Heart left ventricle (tissue), 16 donors: ENCODE data around the gene NIP7. TPM values are rescaled to one million over a fixed set of nuclear protein-coding genes. Genes with fewer than 3 reads are reported as not detected.

Source experiments
- ATAC-seq, 4 donors: fragments of 200-7000 bp; cut with Tn5 transposase; one replicate each; pipeline ENCODE4 v1.9.1; 2020 to 2022; ENCODE audit warnings: moderate library complexity in 4 of 4, mild to moderate bottlenecking in 3 of 4, moderate number of reproducible peaks in 1 of 4
- DNase-seq, 5 donors: peaks; one replicate each; pipeline ENCODE4 v3.0.0-alpha.2; 2020
- H3K27ac ChIP-seq, 12 donors: fragments of 200-600 bp; sonication (generic) in 4 of 12; one replicate each; pipeline versions ENCODE4 v1.5.0 to v1.8.0; 2016 to 2022; ENCODE audit warnings: mild to moderate bottlenecking in 2 of 12
- H3K27me3 ChIP-seq, 9 donors: fragments of 200-600 bp; sonication (generic) in 2 of 9; one replicate each; pipeline versions ENCODE4 v1.5.1 to v1.8.0; 2016 to 2022; ENCODE audit warnings: mild to moderate bottlenecking in 3 of 9
- H3K36me3 ChIP-seq, 9 donors: fragments of 200-600 bp; sonication (generic) in 2 of 9; one replicate each; pipeline versions ENCODE4 v1.5.0 to v1.8.0; 2018 to 2022; ENCODE audit warnings: mild to moderate bottlenecking in 2 of 9
- H3K4me1 ChIP-seq, 12 donors: fragments of 200-600 bp; sonication (generic) in 4 of 12; one replicate each; pipeline versions ENCODE4 v1.5.0 to v1.8.0; 2016 to 2022; ENCODE audit warnings: mild to moderate bottlenecking in 3 of 12
- H3K4me3 ChIP-seq, 12 donors: fragments of 200-600 bp; sonication (generic) in 4 of 12; one replicate each; pipeline versions ENCODE4 v1.5.0 to v1.8.0; 2017 to 2022; ENCODE audit warnings: mild to moderate bottlenecking in 9 of 12, moderate library complexity in 4 of 12
- H3K9me3 ChIP-seq, 12 donors: fragments of 200-600 bp; sonication (generic) in 4 of 12; one replicate each; pipeline versions ENCODE4 v1.5.0 to v1.8.0; 2016 to 2022; ENCODE audit warnings: mild to moderate bottlenecking in 1 of 12
- POLR2A ChIP-seq, 2 donors: fragments of 450-650 bp; IDR thresholded peaks; one replicate each; pipeline ENCODE4 v1.6.1; 2017; ENCODE audit warnings: antibody characterized with exemption in 2 of 2, mild to moderate bottlenecking in 2 of 2, moderate library complexity in 2 of 2
- WGBS, 4 donors: extraction: QIAGEN DNeasy Blood & Tissue Kit in 2 of 4; methylation state at CpG; one replicate each; pipeline versions ENCODE4 v1.1.5 to v1.1.7; 2013 to 2018; 5-methylcytosine and 5-hydroxymethylcytosine counted together
- intact Hi-C, 10 donors: fragments of 100-400 bp; cut with DNase I; formaldehyde crosslinking; loops; one replicate each; pipeline versions ENCODE4 v1.11.1 to v1.14.2; 2022
- polyA plus RNA-seq, 2 donors: library from polyadenylated mRNA; stranded (reverse); fragments of 200-250 nt; gene quantifications; one replicate each; pipeline ENCODE4 v1.2.3, GENCODE V29; 2013
- total RNA-seq, 9 donors: library from RNA; depleted of rRNA in 2 of 9; stranded (reverse); fragments of >200 nt in 2 of 9; fragmentation: NEBNext Ultra II Directional in 3 of 9; extraction: Animal tissue kit (Norgen Biotek cat#: 25700) in 3 of 9; gene quantifications; one replicate each; pipeline versions ENCODE4 v1.1.0 to v1.2.4, GENCODE V29; 2016 to 2023
- TF ChIP-seq, protein P1 (sequence below), 12 donors: fragments of 200-600 bp; sonication (generic) in 4 of 12; IDR thresholded peaks; one replicate each; pipeline versions ENCODE4 v1.5.0 to v1.8.0; 2018 to 2022; ENCODE audit warnings: antibody characterized with exemption in 12 of 12, mild to moderate bottlenecking in 5 of 12
- donor health status: ischemic (EF 13 %, LVEDD 7.1; RV severe dilation, severe dysfunction).
- donor health status: healthy with polysubstance abuse.
- donor health status: DM: no; HTN: yes; CAD: no.
- donor health status: DM: no; HTN: no; CAD: no.
- donor health status: ischemic (EF 25% LVEDD 6.9; RV normal size, moderate dysfunction).
- donor health status: ischemic (EF 25% LVEDD 5.7; RV mildly dilated, moderate dysfunction).
- donor health status: healthy.
- donor health status: DM: yes; HTN: yes; CAD: no.
- donor health status: ischemic (EF 35%, LVEDD 5.7; RV mildly dilated, moderate dysfunction).
- donor health status: nonischemic (EF 11% LVEDD 7.7; RV severe dilation, severe dysfunction).
- donor health status: DM: yes; HTN: yes; CAD: no.
- donor health status: PGD.
- donor health status: ischemic (EF 29% LVEDD 5.4; RV normal size, mild dysfunction).
- donor health status: nonischemic (EF 23%, LVEDD 6.1; RV moderate dilation, normal function).

The NIP7 gene
- total and polyA plus RNA-seq, 11 donors, result 4.7 to 13.9 (median 10.3) TPM

DNA sequence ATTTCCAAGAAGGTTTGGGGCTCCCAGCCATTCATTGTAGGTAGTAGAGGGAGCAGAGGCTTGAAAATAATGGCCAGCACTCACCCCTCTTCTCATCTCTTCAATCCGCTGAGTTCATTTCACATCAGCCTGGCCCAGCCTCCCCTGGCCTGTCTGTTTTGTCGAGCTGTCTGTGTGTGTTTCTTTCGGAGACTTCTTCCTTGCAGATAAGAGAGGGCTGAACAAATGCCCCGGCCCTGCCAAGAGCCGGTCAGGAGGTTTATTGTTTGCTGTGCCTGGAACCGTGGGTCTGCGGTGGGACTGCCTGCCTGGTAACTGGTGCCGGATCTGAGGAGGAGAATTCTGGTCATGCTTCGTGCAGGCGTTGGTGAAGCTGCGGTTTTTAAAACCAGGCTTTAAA lies 25.0 kb upstream of the NIP7 start:
- TF ChIP-seq POLR2A (IDR thresholded peaks at IDR 0.05), result no peak
- TF ChIP-seq, protein P1, sequence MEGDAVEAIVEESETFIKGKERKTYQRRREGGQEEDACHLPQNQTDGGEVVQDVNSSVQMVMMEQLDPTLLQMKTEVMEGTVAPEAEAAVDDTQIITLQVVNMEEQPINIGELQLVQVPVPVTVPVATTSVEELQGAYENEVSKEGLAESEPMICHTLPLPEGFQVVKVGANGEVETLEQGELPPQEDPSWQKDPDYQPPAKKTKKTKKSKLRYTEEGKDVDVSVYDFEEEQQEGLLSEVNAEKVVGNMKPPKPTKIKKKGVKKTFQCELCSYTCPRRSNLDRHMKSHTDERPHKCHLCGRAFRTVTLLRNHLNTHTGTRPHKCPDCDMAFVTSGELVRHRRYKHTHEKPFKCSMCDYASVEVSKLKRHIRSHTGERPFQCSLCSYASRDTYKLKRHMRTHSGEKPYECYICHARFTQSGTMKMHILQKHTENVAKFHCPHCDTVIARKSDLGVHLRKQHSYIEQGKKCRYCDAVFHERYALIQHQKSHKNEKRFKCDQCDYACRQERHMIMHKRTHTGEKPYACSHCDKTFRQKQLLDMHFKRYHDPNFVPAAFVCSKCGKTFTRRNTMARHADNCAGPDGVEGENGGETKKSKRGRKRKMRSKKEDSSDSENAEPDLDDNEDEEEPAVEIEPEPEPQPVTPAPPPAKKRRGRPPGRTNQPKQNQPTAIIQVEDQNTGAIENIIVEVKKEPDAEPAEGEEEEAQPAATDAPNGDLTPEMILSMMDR (IDR thresholded peaks at IDR 0.05), result no peak
- DNase-seq (no peak), ATAC-seq (no peak)
- Histone ChIP-seq H3K27ac (no peak overlapping the region), H3K9me3 (no peaks in the 10 kb centered on the region), H3K4me1 (peaks cover 0 to 41% (median 23%) of the 10 kb centered on the region in 12 donors), H3K4me3 (no peak overlapping the region), H3K27me3 (no peaks in the 10 kb centered on the region), H3K36me3 (peaks cover 0 to 64% (median 55%) of the 10 kb centered on the region in 9 donors)
- 50 to 76% (median 74%) methylated on average over 11 of the region's 11 CpGs for WGBS, 4 donors
- intact Hi-C loops, result no loop called here

DNA sequence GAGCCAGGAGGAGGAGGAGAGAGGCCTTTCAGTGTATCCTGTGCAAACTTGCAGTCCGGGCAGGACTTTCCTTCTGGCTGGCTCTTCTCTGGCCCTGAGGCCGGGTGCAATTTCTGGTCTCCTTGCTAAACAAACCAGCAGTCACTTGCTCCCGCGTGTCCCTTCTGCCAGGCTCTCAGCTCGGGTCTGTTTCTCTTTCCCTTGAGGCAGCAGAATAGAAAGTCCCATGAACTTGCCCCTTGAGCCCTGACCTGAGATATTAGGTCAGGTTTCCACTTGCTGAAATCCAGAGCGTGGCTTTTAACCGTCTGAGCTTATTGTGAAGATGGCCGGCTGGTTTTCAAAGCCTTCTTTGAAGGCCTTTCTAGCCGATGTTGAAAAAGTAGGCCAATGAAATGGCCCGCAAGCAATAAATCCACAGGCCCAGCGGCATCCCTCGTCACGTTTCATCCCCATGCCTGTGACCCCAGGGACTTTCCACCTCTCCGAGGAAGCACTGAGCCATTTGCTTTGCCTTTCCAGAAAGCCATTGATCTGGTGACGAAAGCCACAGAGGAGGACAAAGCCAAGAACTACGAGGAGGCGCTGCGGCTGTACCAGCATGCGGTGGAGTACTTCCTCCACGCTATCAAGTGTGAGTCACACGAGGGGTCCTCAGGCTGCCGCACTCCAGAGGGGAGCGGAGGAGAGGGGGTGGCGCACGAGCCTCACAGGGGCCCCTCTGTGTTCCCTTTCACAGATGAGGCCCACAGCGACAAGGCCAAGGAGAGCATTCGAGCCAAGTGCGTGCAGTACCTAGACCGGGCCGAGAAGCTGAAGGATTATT lies 23.9 kb upstream of the NIP7 start:
- TF ChIP-seq POLR2A (IDR thresholded peaks at IDR 0.05), result no peak
- TF ChIP-seq, protein P1 (IDR thresholded peaks at IDR 0.05), result no peak
- H3K4me1 ChIP-seq, result peaks cover 0 to 37% (median 18%) of the 10 kb centered on the region in 12 donors
- H3K27ac ChIP-seq, result no peak overlapping the region
- H3K27me3 ChIP-seq, result no peaks in the 10 kb centered on the region
- peaks cover 0 to 76% (median 67%) of the 10 kb centered on the region in 9 donors for H3K36me3 ChIP-seq
- H3K9me3 ChIP-seq, result no peaks in the 10 kb centered on the region
- WGBS, 4 donors, result 84 to 90% (median 85%) methylated on average over 29 to 30 of the region's 30 CpGs
- DNase-seq, result no peak
- H3K4me3 ChIP-seq, result no peak overlapping the region
- intact Hi-C loops, result no loop called here
- no peak for ATAC-seq

DNA sequence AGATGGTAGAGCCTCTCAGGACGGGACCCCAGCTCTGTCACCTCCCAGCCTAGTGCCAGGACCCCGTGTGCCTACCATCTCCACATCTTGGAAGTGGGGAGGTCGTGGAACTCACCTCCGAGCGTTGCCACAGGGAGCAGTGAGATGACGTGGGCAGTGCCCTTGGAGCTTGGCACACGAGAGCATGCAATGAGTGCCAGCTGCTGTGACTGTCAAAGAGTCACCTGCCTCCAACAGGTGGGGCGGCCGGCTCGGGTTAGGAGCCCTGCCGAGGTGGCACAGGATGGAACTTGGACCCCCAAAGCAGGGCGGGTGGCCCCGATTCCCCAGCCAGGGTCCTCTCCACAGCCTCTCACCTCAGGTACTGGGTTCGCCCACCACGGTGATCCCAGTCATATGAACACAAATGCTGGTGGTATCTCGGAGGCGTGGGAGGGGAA lies 23.0 kb upstream of the NIP7 start:
- Histone ChIP-seq H3K27ac (no peak overlapping the region), H3K36me3 (peaks cover 0 to 85% (median 76%) of the 10 kb centered on the region in 9 donors), H3K4me1 (peaks cover 0 to 35% (median 18%) of the 10 kb centered on the region in 12 donors), H3K9me3 (no peaks in the 10 kb centered on the region), H3K27me3 (no peaks in the 10 kb centered on the region), H3K4me3 (no peak overlapping the region)
- ATAC-seq (no peak), DNase-seq (no peak)
- intact Hi-C loops, result no loop called here
- TF ChIP-seq, protein P1 (IDR thresholded peaks at IDR 0.05), result no peak
- no peak for TF ChIP-seq POLR2A (IDR thresholded peaks at IDR 0.05)
- WGBS, 4 donors, result 89 to 94% (median 94%) methylated on average over 13 to 17 of the region's 17 CpGs

DNA sequence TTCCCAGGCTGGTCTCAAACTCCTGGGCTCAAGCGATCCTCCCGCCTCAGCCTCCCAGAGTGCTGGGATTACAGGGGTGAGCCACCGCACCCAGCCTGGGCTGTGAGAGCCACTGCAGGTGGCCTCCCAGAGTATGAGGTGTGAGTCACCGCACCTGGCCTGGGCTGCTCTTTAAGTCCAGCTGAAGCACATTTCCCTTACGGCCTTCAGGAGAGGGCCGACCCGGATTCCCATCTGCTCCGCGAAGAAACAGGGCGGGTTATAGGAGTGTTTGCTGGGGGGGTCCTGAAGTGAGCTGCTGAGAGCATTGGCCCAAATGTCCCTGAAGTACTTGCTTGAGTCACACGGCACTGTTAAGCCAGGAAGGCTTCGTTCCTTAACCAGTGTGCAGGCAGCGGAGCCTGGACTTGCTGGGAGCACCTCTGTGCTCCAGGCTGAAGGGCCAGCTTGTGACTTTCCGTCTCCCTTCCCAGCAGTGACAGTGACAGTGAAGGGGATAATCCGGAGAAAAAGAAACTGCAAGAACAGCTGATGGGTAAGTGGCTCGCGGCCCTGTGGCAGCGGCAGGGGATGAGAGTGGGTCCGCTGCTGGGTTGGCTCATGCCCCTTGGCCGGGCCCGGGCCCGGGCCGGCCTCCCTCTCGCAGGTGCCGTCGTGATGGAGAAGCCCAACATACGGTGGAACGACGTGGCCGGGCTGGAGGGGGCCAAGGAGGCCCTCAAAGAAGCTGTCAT lies 21.2 kb upstream of the NIP7 start:
- intact Hi-C loops, result no loop called here
- no peaks in the 10 kb centered on the region for H3K9me3 ChIP-seq
- TF ChIP-seq POLR2A (IDR thresholded peaks at IDR 0.05), result no peak
- DNase-seq (no peak), ATAC-seq (no peak)
- peaks cover 0 to 18% (median 2%) of the 10 kb centered on the region in 12 donors for H3K4me1 ChIP-seq
- no peak overlapping the region for H3K4me3 ChIP-seq
- WGBS, 4 donors, result 92 to 95% (median 95%) methylated on average over 29 to 30 of the region's 30 CpGs
- H3K27ac ChIP-seq, result no peak overlapping the region
- peaks cover 5 to 97% (median 92%) of the 10 kb centered on the region in 9 donors for H3K36me3 ChIP-seq
- no peaks in the 10 kb centered on the region for H3K27me3 ChIP-seq
